C4-2B (cell line): ENCODE results near the gene OR2W3.

Source experiments
- ZFX ChIP-seq: fragments of 450-650 bp; IDR thresholded peaks from 2 replicates; pipeline ENCODE4 v1.6.1; 2017
- TF ChIP-seq, protein P1 (sequence below): fragments of 450-650 bp; conservative IDR thresholded peaks from 2 replicates; pipeline ENCODE4 v1.5.1; 2017; ENCODE audit warnings: mild to moderate bottlenecking

DNA sequence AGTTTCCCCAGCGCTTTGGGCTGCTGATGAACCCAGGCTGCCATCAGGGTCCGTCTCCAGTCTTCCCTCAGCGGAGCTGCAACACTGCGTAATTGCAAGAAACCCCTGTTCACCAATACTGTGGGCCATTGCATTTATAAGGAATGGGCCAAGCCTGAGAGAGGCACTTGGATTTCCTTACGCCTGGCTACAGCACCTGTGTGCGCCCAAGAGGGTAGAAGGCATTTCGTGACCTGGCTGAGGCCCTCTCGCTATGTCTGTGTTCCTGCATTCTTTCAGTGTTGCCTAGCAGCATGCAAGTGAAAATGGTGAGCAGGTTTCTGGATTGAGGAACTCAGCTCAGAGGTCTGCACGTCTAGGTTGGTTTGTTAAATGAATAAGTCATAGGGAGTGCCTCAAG, 12.0 kb upstream of the OR2W3 start:
- TF ChIP-seq, protein P1, sequence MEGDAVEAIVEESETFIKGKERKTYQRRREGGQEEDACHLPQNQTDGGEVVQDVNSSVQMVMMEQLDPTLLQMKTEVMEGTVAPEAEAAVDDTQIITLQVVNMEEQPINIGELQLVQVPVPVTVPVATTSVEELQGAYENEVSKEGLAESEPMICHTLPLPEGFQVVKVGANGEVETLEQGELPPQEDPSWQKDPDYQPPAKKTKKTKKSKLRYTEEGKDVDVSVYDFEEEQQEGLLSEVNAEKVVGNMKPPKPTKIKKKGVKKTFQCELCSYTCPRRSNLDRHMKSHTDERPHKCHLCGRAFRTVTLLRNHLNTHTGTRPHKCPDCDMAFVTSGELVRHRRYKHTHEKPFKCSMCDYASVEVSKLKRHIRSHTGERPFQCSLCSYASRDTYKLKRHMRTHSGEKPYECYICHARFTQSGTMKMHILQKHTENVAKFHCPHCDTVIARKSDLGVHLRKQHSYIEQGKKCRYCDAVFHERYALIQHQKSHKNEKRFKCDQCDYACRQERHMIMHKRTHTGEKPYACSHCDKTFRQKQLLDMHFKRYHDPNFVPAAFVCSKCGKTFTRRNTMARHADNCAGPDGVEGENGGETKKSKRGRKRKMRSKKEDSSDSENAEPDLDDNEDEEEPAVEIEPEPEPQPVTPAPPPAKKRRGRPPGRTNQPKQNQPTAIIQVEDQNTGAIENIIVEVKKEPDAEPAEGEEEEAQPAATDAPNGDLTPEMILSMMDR: no peak
- TF ChIP-seq ZFX: no peak
